NT2/D1 (cell line): Measurements from ENCODE around the gene BTG4.

Source experiments
- YY1 ChIP-seq: IDR thresholded peaks from 2 replicates; pipeline ENCODE4 v1.6.1; 2011; ENCODE audit not compliant: insufficient read length, insufficient read depth
- ZNF274 ChIP-seq: IDR thresholded peaks from 2 replicates; pipeline ENCODE4 v1.6.1; 2011; ENCODE audit warnings: mild to moderate bottlenecking, low read depth, low read length

DNA sequence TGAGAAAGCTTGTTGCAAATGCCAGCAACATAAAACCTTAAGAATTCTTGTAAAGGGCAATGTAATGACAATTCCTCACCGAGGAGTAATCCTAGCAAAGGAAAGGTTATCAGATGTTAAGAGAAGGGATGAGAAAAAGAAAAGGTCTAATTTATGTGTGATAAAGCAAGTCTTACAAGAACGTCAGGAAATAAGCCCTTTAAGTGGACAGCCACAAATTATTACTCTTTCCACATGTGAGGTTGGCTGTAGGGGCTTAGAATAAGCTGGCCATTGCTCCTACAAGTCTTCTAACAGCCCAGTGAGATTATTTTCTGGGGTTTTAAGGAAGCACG lies 37.6 kb upstream of the BTG4 start:
- TF ChIP-seq YY1 (no peak), ZNF274 (no peak)
